Measurements from ENCODE around the gene KCNQ5.

- TF ChIP-seq CTCF (IDR thresholded peaks at IDR 0.05): no peak
- TF ChIP-seq POLR2AphosphoS5 (IDR thresholded peaks at IDR 0.05): no peak
- no peak for TF ChIP-seq EP300 (IDR thresholded peaks at IDR 0.05)
- no peak for TF ChIP-seq POLR2A (IDR thresholded peaks at IDR 0.05)
Measured at GRCh38 chr6:73027691-73028090, 405.8 kb downstream of the KCNQ5 start.

All from suprapubic skin (tissue), 4 donors.